GM18868 (cell line): ENCODE results near the gene MFF.

Source experiments
- ATAC-seq: cut with Tn5 transposase; IDR thresholded peaks from one replicate; pipeline ENCODE4 v1.9.1; 2021; ENCODE audit warnings: mild to moderate bottlenecking, moderate library complexity; ENCODE audit not compliant: unreplicated experiment

MFF gene

DNA sequence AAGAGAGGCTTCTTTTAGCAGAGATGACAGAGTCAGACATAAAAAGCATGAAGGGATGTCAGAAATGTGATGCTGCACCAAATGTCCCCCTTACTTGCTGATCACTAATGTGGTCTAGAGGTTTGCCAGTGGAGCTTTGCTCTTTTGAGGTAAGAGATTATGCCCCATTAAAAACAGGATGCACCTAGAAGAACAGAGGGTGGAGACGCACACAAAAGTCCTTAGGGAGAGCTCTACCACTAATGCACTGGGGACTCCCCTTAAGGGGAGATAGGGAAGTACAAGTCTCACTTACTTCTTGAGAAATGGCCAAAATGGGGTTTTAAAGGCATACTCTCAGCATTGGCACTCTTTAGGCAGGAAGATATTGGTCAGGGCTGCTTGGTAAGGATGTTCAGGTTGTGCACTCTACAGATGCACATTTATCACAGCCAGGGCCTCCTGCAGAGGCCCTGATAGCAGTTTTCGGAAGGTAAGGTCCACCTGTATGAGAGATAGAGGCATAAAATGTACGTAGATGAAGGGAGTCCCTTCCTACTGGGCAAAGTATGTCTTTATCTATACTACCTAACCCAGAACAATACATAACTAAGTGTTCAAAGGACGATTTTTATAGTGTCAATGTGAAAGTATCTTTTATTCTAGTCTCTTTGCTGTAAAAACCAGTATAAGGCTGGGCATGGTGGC, 79.7 kb downstream of the MFF start:
- ATAC-seq: no peak

DNA sequence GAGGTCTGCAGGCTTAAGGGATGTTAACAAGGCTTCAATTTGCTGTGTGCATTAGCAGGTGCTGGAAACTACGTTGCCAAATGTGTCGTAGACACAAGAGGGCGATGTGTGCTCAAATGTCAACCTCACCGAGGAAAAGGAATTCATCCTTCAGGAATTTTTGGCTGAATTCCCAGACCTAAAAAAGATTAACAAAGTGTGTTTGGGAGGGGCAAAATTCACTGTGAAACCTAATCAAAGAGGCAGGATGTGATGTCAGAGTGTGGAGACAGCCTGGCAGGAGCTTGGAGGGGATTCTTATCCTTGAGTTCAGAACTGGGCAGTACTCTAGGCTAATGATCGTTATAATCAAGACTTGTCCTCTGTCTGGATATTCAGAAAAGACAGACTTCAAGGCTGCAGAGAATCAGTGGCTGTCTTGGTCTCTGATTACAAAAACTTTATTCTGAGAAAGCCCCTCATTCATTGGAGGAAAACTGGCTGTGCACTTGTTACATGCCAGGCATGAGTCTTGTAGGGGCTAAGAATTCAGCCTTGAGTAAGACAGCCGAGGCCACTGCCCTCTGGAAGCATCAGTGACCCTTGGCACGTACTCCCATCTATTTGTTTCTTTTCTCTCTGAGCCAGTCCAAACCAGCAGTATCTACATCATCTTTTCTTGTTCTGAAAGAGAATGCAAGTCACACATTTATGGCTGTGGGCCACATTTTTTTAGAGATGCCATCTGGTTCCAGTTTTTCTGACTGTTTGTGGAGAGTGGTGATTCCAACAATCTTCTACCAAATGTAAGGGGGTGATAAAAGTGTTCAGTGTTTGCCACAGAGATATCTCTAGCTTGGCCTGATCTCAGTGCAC, 81.4 kb downstream of the MFF start:
- ATAC-seq: peak; percentile 56
